ENCODE data around the gene IL4. TPM values are rescaled to one million over a fixed set of nuclear protein-coding genes. Genes with fewer than 3 reads are reported as not detected.

IL4 gene
- total RNA-seq, 1 experiment from 2014 or later = not detected

DNA sequence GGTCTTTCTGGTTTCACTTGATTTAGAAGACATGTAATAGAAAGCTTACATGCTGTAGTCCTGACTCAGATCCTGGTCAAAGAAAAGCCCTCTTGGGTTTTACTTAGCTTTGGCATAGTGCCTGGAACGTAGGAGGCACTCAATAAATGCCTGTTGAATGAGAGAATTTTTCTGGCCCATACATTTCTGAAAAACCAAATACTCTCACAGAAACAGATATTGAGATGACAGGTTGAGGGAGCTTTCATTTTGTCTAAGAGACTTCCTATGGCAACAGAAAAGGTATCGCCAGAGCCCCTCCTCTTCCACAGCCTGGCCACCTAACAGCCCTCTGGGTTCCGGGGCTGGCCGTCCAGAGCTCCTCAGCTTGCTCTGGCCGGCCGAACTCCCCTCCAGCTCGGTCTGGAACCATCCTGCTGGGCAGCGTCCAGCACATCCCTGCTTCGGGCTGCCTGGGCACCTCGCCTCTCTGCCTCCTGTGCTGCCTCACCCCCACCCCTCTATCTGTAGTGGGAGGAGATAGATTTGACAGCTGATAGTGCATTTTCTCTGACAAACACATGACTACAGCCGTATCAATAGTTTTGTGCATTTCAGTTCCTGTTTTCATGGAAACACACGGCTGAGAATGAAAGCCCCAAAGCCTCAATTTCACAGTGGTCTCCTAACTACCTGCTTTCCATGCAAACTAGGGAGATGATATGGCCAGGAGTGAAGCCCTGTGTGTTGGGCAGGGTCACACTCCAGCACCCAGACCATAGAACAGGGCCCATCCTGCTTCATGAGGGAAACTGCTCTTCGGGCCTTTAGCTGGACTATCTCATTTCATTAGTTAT, 1.1 kb downstream of the IL4 start:
- H3K9ac ChIP-seq (ENCODE audit: low read length) = no peak overlapping the region
- peaks cover 5% of the 10 kb centered on the region for H3K4me1 ChIP-seq (ENCODE audit: low read length)
- no peaks in the 10 kb centered on the region for H3K9me3 ChIP-seq (ENCODE audit: low read length)
- H3K27me3 ChIP-seq (ENCODE audit: low read length) = no peaks in the 10 kb centered on the region
- H3K9me2 ChIP-seq (replicated peaks; ENCODE audit: insufficient read depth, low read length) = no peaks in the 10 kb centered on the region
- DNase-seq = no peak
- no peak overlapping the region for H3K4me3 ChIP-seq (ENCODE audit: low read length)
- no peak overlapping the region for H2AFZ ChIP-seq (ENCODE audit: low read length)
- H3K79me2 ChIP-seq (ENCODE audit: low read length) = no peaks in the 10 kb centered on the region
- no peak overlapping the region for H3K27ac ChIP-seq (ENCODE audit: low read length)
- no peaks in the 10 kb centered on the region for H3K36me3 ChIP-seq (ENCODE audit: insufficient read depth, low read length)
- H4K20me1 ChIP-seq (ENCODE audit: insufficient read depth, low read depth, low read length) = no peaks in the 10 kb centered on the region
- H3K4me2 ChIP-seq (ENCODE audit: low read depth, low read length, poor library complexity, severe bottlenecking) = no peak overlapping the region

DNA sequence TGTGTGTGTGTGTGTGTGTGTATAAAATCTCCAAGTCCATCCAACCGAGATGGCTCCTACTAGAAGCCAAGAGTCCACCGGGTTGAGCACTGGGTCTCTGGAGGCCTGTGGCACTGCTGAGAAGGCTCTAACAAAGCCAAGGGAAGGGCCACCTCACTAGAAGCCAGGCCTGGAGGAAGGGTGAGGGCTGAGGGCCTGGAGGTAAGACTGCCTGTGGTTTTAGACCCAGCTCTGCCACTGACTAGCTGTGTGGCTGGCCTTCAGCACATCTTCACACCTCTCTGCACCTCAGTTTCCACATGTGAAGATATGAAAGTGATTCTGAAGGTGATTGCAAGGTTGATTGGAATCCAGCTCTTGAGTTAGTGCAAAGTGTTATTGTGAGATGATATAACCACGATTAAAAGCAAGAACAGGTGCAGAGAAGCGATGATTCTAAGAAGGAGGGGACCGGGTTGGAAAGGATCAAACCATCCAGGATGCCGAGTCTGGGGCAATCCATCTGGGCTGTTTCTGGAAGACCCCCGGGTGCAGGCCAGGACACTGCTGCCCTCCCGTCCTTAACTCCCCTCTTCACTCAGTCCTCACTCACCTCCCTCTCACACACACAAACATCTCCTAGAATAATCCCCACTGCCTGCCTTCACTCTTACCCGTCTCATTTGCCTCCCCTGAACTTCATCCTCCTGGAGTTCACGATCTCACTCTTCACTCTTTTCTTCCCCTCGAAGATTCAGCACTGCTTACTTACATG, 2.3 kb downstream of the IL4 start:
- Histone ChIP-seq H3K9me3 (ENCODE audit: low read length) (no peaks in the 10 kb centered on the region), H2AFZ (ENCODE audit: low read length) (no peak overlapping the region), H3K27ac (ENCODE audit: low read length) (no peak overlapping the region), H3K4me3 (ENCODE audit: low read length) (no peak overlapping the region), H3K4me1 (ENCODE audit: low read length) (peaks cover 6% of the 10 kb centered on the region), H3K36me3 (ENCODE audit: insufficient read depth, low read length) (no peaks in the 10 kb centered on the region), H4K20me1 (ENCODE audit: insufficient read depth, low read depth, low read length) (no peaks in the 10 kb centered on the region), H3K79me2 (ENCODE audit: low read length) (no peaks in the 10 kb centered on the region), H3K9ac (ENCODE audit: low read length) (no peak overlapping the region), H3K4me2 (ENCODE audit: low read depth, low read length, poor library complexity, severe bottlenecking) (no peak overlapping the region), H3K9me2 (replicated peaks; ENCODE audit: insufficient read depth, low read length) (no peaks in the 10 kb centered on the region), H3K27me3 (ENCODE audit: low read length) (no peaks in the 10 kb centered on the region)
- DNase-seq = no peak

DNA sequence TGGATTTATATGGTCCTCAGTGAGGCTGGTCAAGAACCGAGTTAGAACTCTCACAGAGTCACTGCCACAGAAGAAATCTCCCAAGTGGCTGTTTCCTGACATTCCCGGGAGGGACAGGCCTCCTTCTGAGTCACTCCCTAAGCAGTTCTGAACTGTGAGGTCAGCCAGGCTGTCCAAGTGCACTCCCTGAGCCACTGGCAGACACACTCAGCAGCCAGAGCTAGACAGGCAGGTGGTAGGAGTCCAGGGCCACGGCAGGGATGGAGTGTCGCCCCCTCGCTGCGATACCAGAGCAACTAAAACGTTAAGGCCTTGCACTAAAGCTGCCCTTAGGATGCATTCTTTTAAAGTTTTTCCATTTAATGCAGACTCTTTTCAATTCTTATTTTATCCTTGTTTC, 3.4 kb downstream of the IL4 start:
- Histone ChIP-seq H3K9me3 (ENCODE audit: low read length) (no peaks in the 10 kb centered on the region), H3K27me3 (ENCODE audit: low read length) (no peaks in the 10 kb centered on the region), H3K36me3 (ENCODE audit: insufficient read depth, low read length) (no peaks in the 10 kb centered on the region), H3K4me1 (ENCODE audit: low read length) (peaks cover 17% of the 10 kb centered on the region), H2AFZ (ENCODE audit: low read length) (no peak overlapping the region), H3K9ac (ENCODE audit: low read length) (no peak overlapping the region), H3K79me2 (ENCODE audit: low read length) (no peaks in the 10 kb centered on the region), H3K27ac (ENCODE audit: low read length) (no peak overlapping the region), H4K20me1 (ENCODE audit: insufficient read depth, low read depth, low read length) (no peaks in the 10 kb centered on the region), H3K4me2 (ENCODE audit: low read depth, low read length, poor library complexity, severe bottlenecking) (no peak overlapping the region), H3K9me2 (replicated peaks; ENCODE audit: insufficient read depth, low read length) (no peaks in the 10 kb centered on the region), H3K4me3 (ENCODE audit: low read length) (no peak overlapping the region)
- DNase-seq = no peak

DNA sequence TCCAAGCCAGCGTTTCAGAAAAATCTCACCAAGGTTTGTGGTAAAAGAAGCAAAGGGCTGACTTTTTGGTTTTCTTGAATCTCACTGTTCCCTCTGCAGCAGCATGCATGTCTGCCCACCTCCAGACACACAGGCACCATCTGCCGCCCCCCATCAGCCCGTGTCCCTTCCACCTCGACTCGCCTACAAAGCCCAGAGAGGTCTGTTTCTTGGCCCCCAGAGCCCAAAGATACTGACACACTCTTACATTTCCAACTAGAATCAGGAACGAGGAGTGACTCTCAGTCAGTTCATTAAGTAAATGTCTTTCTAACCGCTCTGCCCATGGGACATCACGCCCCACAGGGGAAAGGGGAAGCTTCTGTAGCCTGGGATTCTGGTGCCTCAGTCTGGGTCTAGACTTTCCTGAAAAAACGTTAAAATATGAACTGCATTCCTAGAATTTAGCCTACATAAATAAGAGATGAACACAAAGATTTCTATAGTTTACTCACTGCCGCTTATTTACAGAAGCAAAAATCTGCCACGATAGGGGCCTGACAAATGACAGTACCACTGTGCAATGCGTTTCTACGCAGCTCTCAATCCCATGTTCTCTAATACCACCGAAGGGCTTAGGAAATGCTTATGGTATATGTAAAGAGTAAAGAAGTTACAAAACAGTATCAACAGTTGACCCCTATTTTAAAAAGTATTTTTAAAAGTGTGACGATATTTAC, 4.1 kb downstream of the IL4 start:
- H3K4me1 ChIP-seq (ENCODE audit: low read length) = peaks cover 21% of the 10 kb centered on the region
- no peak for DNase-seq
- no peaks in the 10 kb centered on the region for H3K9me3 ChIP-seq (ENCODE audit: low read length)
- no peaks in the 10 kb centered on the region for H4K20me1 ChIP-seq (ENCODE audit: insufficient read depth, low read depth, low read length)
- H3K79me2 ChIP-seq (ENCODE audit: low read length) = no peaks in the 10 kb centered on the region
- H2AFZ ChIP-seq (ENCODE audit: low read length) = no peak overlapping the region
- H3K27ac ChIP-seq (ENCODE audit: low read length) = no peak overlapping the region
- H3K9me2 ChIP-seq (replicated peaks; ENCODE audit: insufficient read depth, low read length) = no peaks in the 10 kb centered on the region
- no peaks in the 10 kb centered on the region for H3K27me3 ChIP-seq (ENCODE audit: low read length)
- no peak overlapping the region for H3K4me3 ChIP-seq (ENCODE audit: low read length)
- H3K9ac ChIP-seq (ENCODE audit: low read length) = no peak overlapping the region
- H3K36me3 ChIP-seq (ENCODE audit: insufficient read depth, low read length) = no peaks in the 10 kb centered on the region
- H3K4me2 ChIP-seq (ENCODE audit: low read depth, low read length, poor library complexity, severe bottlenecking) = no peak overlapping the region

DNA sequence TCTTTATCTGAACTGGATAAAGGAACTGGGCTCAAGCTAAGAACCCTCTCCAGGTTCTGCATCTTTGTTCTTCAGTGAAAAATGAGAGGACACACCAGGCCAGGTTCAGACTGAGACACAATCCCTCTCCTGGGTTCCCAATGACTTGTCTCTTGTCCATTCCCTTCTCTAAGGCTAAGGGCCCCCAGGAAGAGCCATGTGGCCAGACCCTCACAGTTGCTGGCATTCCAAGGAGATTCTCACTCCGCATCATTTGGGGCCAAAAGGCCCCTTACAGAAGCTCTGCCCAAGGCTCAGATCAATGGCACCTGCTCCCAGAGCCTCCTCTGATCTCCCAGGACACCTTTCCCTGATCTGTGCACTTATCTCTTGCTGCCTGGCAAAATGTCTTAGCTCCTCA, 4.9 kb downstream of the IL4 start:
- no peak overlapping the region for H3K9ac ChIP-seq (ENCODE audit: low read length)
- H3K4me2 ChIP-seq (ENCODE audit: low read depth, low read length, poor library complexity, severe bottlenecking) = no peak overlapping the region
- H3K36me3 ChIP-seq (ENCODE audit: insufficient read depth, low read length) = no peaks in the 10 kb centered on the region
- no peaks in the 10 kb centered on the region for H3K79me2 ChIP-seq (ENCODE audit: low read length)
- H3K27ac ChIP-seq (ENCODE audit: low read length) = no peak overlapping the region
- no peak overlapping the region for H2AFZ ChIP-seq (ENCODE audit: low read length)
- H3K9me2 ChIP-seq (replicated peaks; ENCODE audit: insufficient read depth, low read length) = no peaks in the 10 kb centered on the region
- H3K4me1 ChIP-seq (ENCODE audit: low read length) = peaks cover 16% of the 10 kb centered on the region
- no peaks in the 10 kb centered on the region for H3K27me3 ChIP-seq (ENCODE audit: low read length)
- DNase-seq = no peak
- no peaks in the 10 kb centered on the region for H3K9me3 ChIP-seq (ENCODE audit: low read length)
- H3K4me3 ChIP-seq (ENCODE audit: low read length) = no peak overlapping the region
- H4K20me1 ChIP-seq (ENCODE audit: insufficient read depth, low read depth, low read length) = no peaks in the 10 kb centered on the region

DNA sequence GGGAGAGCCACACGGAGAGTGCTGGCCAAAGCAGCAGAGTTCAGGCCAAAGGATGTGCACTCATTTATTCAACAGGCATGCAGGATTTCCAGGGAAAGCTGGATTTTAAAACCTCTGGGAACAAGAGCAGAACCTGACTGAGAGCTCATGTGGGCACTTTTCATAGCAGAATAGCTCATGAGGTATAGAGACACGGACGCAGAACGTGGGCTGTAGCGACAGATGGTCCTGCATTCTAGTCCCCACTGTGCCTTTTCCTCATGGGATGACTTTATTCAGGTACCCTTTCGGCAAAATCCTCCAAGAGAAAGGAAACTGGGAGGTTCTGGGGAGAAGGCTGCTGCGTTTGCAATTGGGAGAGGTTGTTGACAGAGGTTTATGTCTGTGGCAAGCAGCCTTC, 5.4 kb downstream of the IL4 start:
- Histone ChIP-seq H3K27me3 (ENCODE audit: low read length) (no peaks in the 10 kb centered on the region), H3K9ac (ENCODE audit: low read length) (no peak overlapping the region), H3K9me3 (ENCODE audit: low read length) (no peaks in the 10 kb centered on the region), H3K79me2 (ENCODE audit: low read length) (no peaks in the 10 kb centered on the region), H3K4me1 (ENCODE audit: low read length) (peaks cover 16% of the 10 kb centered on the region), H3K27ac (ENCODE audit: low read length) (no peak overlapping the region), H3K4me3 (ENCODE audit: low read length) (no peak overlapping the region), H2AFZ (ENCODE audit: low read length) (no peak overlapping the region), H3K4me2 (ENCODE audit: low read depth, low read length, poor library complexity, severe bottlenecking) (no peak overlapping the region), H3K36me3 (ENCODE audit: insufficient read depth, low read length) (no peaks in the 10 kb centered on the region), H3K9me2 (replicated peaks; ENCODE audit: insufficient read depth, low read length) (no peaks in the 10 kb centered on the region), H4K20me1 (ENCODE audit: insufficient read depth, low read depth, low read length) (no peaks in the 10 kb centered on the region)
- DNase-seq = no peak

DNA sequence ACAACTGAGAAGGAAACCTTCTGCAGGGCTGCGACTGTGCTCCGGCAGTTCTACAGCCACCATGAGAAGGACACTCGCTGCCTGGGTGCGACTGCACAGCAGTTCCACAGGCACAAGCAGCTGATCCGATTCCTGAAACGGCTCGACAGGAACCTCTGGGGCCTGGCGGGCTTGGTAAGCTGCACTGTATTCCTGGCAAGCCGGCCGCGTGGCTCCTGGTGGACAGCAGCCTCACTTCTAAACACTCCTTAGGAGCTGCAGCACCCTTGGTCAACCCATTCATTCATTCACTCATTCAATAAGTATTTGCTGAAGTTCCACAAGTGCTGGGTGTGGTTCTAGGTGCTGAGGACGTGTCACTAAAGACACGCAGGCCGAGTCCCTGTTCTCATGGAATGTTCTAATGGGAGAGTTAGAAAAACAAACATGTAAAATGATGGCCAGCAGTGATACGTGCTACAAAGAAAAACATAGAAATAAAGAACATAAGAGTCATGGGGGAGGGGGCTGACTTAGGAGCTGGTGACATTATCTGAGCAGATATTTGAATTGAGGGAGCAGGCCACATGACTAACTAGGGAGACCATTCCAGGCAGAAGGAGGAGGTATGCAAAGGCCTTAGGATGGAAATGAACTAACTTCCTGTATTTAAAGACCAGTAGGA, 6.1 kb downstream of the IL4 start:
- H3K9me2 ChIP-seq (replicated peaks; ENCODE audit: insufficient read depth, low read length) = no peaks in the 10 kb centered on the region
- H3K79me2 ChIP-seq (ENCODE audit: low read length) = no peaks in the 10 kb centered on the region
- DNase-seq = no peak
- no peak overlapping the region for H2AFZ ChIP-seq (ENCODE audit: low read length)
- H3K9ac ChIP-seq (ENCODE audit: low read length) = no peak overlapping the region
- no peaks in the 10 kb centered on the region for H3K36me3 ChIP-seq (ENCODE audit: insufficient read depth, low read length)
- no peak overlapping the region for H3K4me2 ChIP-seq (ENCODE audit: low read depth, low read length, poor library complexity, severe bottlenecking)
- H3K27ac ChIP-seq (ENCODE audit: low read length) = no peak overlapping the region
- no peak overlapping the region for H3K4me3 ChIP-seq (ENCODE audit: low read length)
- H3K4me1 ChIP-seq (ENCODE audit: low read length) = peaks cover 16% of the 10 kb centered on the region
- H4K20me1 ChIP-seq (ENCODE audit: insufficient read depth, low read depth, low read length) = no peaks in the 10 kb centered on the region
- no peaks in the 10 kb centered on the region for H3K9me3 ChIP-seq (ENCODE audit: low read length)
- no peaks in the 10 kb centered on the region for H3K27me3 ChIP-seq (ENCODE audit: low read length)
